Progenitor cell of endocrine pancreas (in vitro differentiated cells): ENCODE results near the gene RNF168. TPM values are rescaled to one million over a fixed set of nuclear protein-coding genes. Genes with fewer than 3 reads are reported as not detected.
"Not testable (repeated sequence)": the region's sequence is repeated elsewhere in the genome, so short reads cannot be mapped to it uniquely, and the experiment has no call there.

Experiments used
- DNase-seq: peaks from one replicate; pipeline ENCODE4 v3.0.0; 2021; ENCODE audit warnings: low spot score; ENCODE audit not compliant: unreplicated experiment
- H3K27ac Mint-ChIP-seq: 2 replicates; pipeline ENCODE4 v1.8.0; 2021; ENCODE audit warnings: mild to moderate bottlenecking, moderate library complexity, mixed read lengths
- H3K27me3 Mint-ChIP-seq: 2 replicates; pipeline ENCODE4 v1.8.0; 2021; ENCODE audit warnings: mixed read lengths
- H3K36me3 Mint-ChIP-seq: 2 replicates; pipeline ENCODE4 v1.8.0; 2022; ENCODE audit warnings: mixed read lengths; ENCODE audit not compliant: insufficient read depth
- H3K4me1 Mint-ChIP-seq: 2 replicates; pipeline ENCODE4 v1.8.0; 2021; ENCODE audit warnings: low read depth, mixed read lengths
- H3K4me3 Mint-ChIP-seq: 2 replicates; pipeline ENCODE4 v1.8.0; 2021; ENCODE audit warnings: low read depth, mild to moderate bottlenecking, moderate library complexity, mixed read lengths
- H3K9me3 Mint-ChIP-seq: 2 replicates; pipeline ENCODE4 v1.8.0; 2021; ENCODE audit warnings: low read depth, mixed read lengths
- CTCF ChIP-seq: fragments of 200-600 bp; sonication (generic); IDR thresholded peaks from one replicate; pipeline ENCODE4 v1.5.0; 2021; ENCODE audit warnings: antibody characterized with exemption, mild to moderate bottlenecking; ENCODE audit not compliant: unreplicated experiment
- total RNA-seq: library from RNA; stranded (reverse); gene quantifications from 2 replicates; pipeline ENCODE4 v1.2.1, GENCODE V29; 2021

The RNF168 gene
- total RNA-seq, 1 donor from 2014 or later = 26.4 TPM

- DNase-seq = no peak
- Mint-ChIP-seq H3K27ac (no peak overlapping the region), H3K27me3 (peaks cover 4% of the 10 kb centered on the region), H3K36me3 (no peaks in the 10 kb centered on the region), H3K9me3 (peaks cover 11% of the 10 kb centered on the region), H3K4me3 (no peak overlapping the region), H3K4me1 (no peaks in the 10 kb centered on the region)
- TF ChIP-seq CTCF = no peak
These were observed 10.3 kb upstream of the RNF168 start for GRCh38 chr3:196513697-196514349.

- not testable (repeated sequence) for H3K36me3 Mint-ChIP-seq
These were observed 8.3 kb upstream of the RNF168 start for GRCh38 chr3:196511646-196512425.

GRCh38 chr3:196511108-196511507, 7.5 kb upstream of the RNF168 start:
- not testable (repeated sequence) for H3K27ac Mint-ChIP-seq, H3K36me3 Mint-ChIP-seq, DNase-seq, H3K4me3 Mint-ChIP-seq, H3K4me1 Mint-ChIP-seq, H3K27me3 Mint-ChIP-seq
- peaks cover 14% of the 10 kb centered on the region for H3K9me3 Mint-ChIP-seq

More at GRCh38 chr3:196511646-196512425, 8.3 kb upstream of the RNF168 start:
- H3K4me3 Mint-ChIP-seq, H3K27ac Mint-ChIP-seq, H3K4me1 Mint-ChIP-seq, DNase-seq, H3K27me3 Mint-ChIP-seq: not testable (repeated sequence)
- H3K9me3 Mint-ChIP-seq = peaks cover 12% of the 10 kb centered on the region

- TF ChIP-seq CTCF = no peak
- peaks cover 2% of the 10 kb centered on the region for H3K4me1 Mint-ChIP-seq
- H3K27ac Mint-ChIP-seq = no peak overlapping the region
- peaks cover 8% of the 10 kb centered on the region for H3K9me3 Mint-ChIP-seq
- no peak overlapping the region for H3K4me3 Mint-ChIP-seq
- DNase-seq = no peak
- peaks cover under 1% of the 10 kb centered on the region for H3K27me3 Mint-ChIP-seq
- H3K36me3 Mint-ChIP-seq = no peaks in the 10 kb centered on the region
These were observed 3.1 kb upstream of the RNF168 start for GRCh38 chr3:196506687-196507086.

DNA sequence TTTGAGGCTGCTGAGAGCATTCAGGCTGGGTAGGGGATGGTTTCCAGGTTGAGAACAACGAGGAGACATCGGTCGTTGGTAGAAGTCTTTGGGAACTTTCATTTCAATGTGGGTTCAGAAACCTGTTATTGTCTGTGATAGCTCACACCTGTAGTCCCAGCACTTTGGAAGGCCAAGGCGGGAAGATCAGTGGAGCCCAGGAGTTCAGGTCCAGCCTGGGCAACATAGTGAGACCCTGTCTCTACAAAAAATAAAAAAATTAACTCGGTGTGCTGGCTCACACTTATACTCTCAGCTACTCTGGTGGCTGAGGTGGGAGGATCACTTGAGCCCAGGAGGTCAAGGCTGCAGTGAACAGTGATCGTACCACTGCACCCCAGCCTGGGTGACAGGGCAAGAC, 988 bp upstream of the RNF168 start:
- Mint-ChIP-seq H3K4me1 (peaks cover 14% of the 10 kb centered on the region), H3K4me3 (peak overlapping the region; percentile 96), H3K27me3 (no peaks in the 10 kb centered on the region), H3K9me3 (peaks cover 8% of the 10 kb centered on the region), H3K36me3 (peaks cover 3% of the 10 kb centered on the region), H3K27ac (no peak overlapping the region)
- DNase-seq = no peak
- no peak for TF ChIP-seq CTCF

GRCh38 chr3:196504077-196504398, 470 bp upstream of the RNF168 start:
- Mint-ChIP-seq H3K4me1 (peaks cover 14% of the 10 kb centered on the region), H3K4me3 (peak overlapping the region; percentile 96), H3K27ac (peak overlapping the region; percentile 96)
- DNase-seq, H3K36me3 Mint-ChIP-seq, H3K27me3 Mint-ChIP-seq, H3K9me3 Mint-ChIP-seq: not testable (repeated sequence)
